ENCODE results near the gene SEMA6B.
A peak's percentile ranks its signal among the peaks of the same experiment; 100 is the strongest.
"Not testable (repeated sequence)": the region's sequence is repeated elsewhere in the genome, so short reads cannot be mapped to it uniquely, and the experiment has no call there.

The SEMA6B gene

DNA sequence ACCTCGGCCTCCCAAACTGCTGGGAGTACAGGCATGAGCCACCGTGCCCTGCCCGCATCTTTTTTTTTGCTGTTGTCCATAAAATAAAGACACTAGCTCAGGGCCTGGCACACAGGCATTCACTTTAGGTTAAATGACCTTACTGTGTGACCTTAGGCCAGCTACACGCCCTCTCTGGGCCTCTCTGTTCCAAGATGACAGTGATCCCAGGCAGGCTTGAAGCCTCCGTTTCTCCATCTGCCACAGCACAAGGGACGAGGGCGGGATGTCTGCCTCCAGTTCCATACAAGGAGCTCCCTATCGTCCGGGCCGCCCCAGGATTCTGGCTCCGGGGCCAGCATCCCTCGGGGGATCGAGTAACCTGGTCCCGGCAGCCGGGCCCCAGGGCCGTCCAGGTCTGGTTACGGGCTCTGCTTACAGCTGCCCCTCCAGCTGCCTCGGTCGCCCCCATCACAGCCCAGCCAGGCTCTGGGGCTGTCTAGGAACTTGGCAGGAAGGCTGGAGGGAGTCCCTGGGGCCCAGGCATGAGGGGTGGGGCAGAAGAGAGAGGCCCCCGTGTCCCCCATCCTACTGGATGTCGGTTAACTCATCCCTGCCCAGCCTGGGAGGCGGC lies 11.9 kb upstream of the SEMA6B start:
- DNase-seq, result no peak

DNA sequence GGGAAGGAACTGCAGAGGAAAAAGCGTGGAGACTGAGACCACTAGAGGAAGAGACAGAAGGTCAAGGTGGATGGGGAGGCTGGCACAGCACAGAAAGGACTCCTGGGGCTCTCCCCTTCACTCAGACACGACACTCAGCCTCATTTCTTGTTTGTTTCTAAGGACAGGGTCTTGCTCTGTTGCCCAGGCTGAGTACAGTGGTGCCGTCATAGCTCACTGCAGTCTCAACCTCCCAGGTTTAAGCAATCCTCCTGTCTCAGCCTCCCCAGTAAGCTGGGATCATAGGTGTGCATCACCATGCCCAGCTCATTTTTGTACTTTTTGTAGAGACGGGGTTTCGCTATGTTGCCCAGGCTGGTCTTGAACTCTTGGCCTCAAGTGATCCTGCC lies 11.4 kb upstream of the SEMA6B start:
- no peak for DNase-seq

GRCh38 chr19:4570402-4570801 lies 10.9 kb upstream of the SEMA6B start:
- DNase-seq, result no peak

- DNase-seq, result no peak
Measured at GRCh38 chr19:4568886-4569285, 9.4 kb upstream of the SEMA6B start.

DNA sequence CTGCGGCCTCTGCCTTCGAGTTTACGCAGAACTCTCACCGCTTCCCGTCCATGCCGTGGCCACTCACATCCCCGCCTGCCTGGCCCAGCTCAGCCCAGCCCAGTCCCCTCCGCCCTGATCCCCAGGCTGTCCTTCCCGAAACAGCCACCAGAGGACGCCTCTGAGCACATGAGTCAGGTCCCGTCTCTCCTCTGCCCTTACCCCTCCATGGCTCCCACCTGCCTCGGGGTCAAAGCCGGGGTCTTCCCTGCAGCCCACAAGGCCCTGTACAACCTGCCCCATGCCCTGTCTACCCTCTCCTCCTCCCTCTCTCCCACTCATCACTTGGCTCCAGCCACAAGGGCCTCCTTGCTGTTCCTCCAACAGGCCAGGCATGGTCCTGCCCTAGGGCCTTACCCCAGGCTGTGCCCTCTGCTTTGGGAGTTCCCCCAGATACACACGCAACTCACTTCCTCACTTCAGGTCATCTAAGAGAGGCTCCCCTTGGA lies 8.1 kb upstream of the SEMA6B start:
- DNase-seq, result no peak

DNA sequence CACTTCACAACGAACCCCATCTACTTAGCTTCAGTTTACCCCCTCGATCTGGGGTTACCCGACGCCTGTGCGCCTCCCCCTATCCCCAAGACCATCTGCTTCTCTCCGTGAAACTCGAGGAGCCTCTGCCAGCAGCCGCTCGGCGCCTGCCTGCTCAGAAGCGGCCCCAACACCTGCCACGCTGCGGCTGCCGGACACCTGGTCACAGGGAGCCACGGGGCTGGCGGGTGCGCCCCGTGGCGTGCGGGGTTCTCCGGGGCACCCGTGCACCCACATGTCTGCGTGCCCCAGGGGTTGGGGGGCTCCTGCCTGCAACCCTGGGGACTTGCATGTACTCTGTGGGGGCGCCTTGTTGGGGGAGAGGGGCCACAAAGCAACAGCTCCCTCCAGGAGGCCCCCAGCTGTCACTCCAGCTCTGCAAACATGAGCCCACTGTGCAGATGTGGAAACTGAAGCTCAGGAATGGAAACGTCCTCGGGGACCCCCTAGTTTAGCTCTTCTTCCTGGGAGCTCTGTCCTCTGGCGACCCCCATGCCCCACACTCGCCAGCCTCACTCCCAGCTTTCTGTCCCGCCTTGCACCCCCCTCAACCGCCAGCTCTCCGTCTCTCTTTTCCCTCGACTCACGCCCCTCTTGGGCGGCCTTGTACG lies 7.0 kb upstream of the SEMA6B start:
- DNase-seq, result peak; percentile 24

- not testable (repeated sequence) for DNase-seq
Measured at GRCh38 chr19:4563562-4563961, 4.1 kb upstream of the SEMA6B start.

DNA sequence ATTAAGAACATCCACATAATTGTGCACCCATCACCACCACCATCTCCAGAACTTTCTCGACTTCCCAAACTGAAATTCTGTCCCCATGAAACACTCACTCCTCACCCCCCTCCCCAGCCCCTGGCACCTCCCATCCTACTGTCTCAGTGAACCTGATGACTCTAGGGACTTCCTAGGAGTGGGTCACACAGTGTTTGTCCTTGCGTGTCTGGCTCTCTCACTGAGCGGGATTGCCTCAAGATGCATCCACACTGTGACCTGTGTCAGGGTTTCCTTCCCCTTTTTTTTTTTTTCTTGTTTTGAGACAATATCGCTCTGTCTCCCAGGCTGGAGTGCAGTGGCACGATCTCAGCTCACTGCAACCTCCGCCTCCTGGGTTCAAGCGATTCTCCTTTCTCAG lies 2.6 kb upstream of the SEMA6B start:
- DNase-seq, result not testable (repeated sequence)

- DNase-seq, result no peak
Measured at GRCh38 chr19:4557971-4558941, 1.2 kb downstream of the SEMA6B start.

GRCh38 chr19:4557144-4557970 lies 2.1 kb downstream of the SEMA6B start:
- no peak for DNase-seq

DNA sequence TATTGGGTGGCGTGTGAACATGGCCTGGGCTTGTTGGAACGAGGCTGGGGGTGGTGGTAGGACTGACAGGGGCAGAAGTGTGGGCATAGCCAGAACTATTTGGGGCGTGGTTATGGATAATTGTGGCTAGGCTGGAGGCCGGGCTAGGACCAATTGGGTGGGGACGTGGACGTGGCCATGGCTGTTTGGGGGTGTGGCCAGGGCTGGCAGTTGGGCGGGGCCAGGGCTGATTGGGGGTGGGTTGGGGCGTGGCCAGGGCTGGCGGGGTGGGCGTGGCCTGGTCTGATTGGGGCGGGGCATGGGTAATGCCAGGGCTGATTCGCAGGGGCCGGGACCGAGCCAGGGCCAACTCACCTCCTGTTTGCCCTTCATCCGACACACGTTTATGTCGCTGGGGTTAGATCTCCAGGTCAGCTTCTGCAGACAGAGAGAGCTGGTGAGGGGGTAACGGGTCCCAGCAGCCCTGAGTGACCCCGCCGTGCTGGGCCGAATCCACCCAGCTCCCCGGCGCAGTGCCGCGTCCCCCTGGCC lies 2.8 kb downstream of the SEMA6B start:
- no peak for DNase-seq

GRCh38 chr19:4555657-4556561 lies 3.6 kb downstream of the SEMA6B start:
- no peak for DNase-seq

- no peak for DNase-seq
Measured at GRCh38 chr19:4554717-4555116, 4.8 kb downstream of the SEMA6B start.

DNA sequence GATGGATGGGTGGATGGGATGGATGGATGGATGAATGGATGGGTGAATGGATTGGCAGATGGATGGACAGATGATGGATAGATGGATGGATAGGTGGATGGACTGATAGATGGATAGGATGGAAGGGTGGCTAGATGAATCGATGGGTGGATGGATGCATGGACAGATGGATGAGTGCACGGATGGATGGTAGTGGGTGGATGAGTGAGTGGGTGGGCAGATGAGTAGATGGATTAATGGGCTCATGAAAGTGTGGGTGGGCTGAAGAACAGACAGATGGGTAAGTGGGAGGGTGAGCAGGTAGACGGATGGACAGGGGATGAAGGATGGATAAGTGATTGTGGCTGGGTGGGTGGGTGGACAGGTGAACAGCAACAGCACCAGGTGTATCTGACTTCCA lies 5.7 kb downstream of the SEMA6B start:
- DNase-seq, result no peak

- DNase-seq, result no peak
Measured at GRCh38 chr19:4553092-4553695, 6.3 kb downstream of the SEMA6B start.

DNA sequence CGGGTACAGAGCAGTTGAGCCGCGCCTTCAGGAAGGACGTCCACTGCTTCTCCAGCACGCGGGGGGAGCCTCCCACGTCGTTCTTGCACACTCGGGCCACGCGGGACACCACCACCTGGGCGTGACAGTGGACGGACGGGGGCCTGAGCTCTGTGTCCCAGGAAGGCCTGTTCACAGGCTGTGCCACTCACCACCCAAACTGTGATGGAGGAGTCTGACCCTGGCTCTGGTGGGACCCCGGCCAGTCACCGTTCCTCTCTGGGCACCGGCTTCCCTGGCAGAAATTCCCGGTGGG lies 7.0 kb downstream of the SEMA6B start:
- DNase-seq, result no peak

- no peak for DNase-seq
Measured at GRCh38 chr19:4550479-4551050, 8.9 kb downstream of the SEMA6B start.

DNA sequence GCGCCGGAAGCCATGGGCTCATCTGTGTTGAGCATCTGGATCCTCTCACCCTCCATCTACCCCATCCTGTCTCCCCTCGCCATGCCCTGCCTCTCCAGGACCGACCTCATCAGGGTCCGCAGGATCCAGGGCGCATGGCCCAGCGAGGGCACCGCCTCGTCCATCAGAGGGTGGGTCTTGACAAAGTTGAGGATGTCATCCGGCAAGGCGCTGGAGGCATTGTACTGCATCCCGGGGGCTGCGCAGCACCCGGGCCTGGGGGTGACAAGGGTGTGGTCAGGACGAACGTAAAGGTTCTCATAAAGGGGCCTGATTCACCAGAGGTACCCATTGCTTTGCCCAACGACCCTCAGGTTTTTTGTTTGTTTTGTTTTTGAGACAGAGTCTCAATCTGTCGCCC lies 9.5 kb downstream of the SEMA6B start:
- DNase-seq, result no peak

DNA sequence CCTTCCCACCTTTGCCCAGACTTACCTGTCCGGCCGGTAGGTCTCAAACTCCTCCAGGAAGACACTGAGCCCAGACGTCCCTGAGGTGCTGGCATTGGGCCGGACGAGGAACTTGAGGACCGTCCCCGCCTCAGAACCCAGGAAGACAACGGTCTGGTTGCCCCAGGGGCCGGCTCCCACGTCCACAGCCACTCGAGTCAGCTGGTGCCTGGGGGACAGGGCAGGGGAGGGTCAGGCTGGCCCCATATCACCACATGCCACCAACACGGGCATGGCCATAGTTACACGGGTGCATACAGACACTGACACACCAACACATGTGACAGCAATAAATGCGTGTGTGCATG lies 11.3 kb downstream of the SEMA6B start:
- no peak for DNase-seq

GRCh38 chr19:4547303-4548237 lies 11.9 kb downstream of the SEMA6B start:
- no peak for DNase-seq
